HS-5 (cell line): ENCODE data around the gene USP1.

Experiments
- DNase-seq: peaks from one replicate; pipeline ENCODE4 v3.0.0-alpha.2; 2012; ENCODE audit warnings: low read depth

USP1 gene

GRCh38 chr1:62484824-62485468 is 48.1 kb downstream of the USP1 start:
- no peak for DNase-seq

GRCh38 chr1:62487956-62488355 is 51.1 kb downstream of the USP1 start:
- DNase-seq: no peak

GRCh38 chr1:62492521-62492920 is 55.7 kb downstream of the USP1 start:
- DNase-seq: no peak

GRCh38 chr1:62493656-62494055 is 56.8 kb downstream of the USP1 start:
- DNase-seq: no peak

- no peak for DNase-seq
Observed at GRCh38 chr1:62494137-62494536, 57.3 kb downstream of the USP1 start.

- no peak for DNase-seq
Observed at GRCh38 chr1:62500210-62500609, 63.4 kb downstream of the USP1 start.
